GM18502 (cell line): ENCODE data around the gene CEP43.

Source experiments
- ATAC-seq: cut with Tn5 transposase; IDR thresholded peaks from one replicate; pipeline ENCODE4 v1.9.1; 2021; ENCODE audit warnings: mild to moderate bottlenecking; ENCODE audit not compliant: unreplicated experiment, poor library complexity

Gene CEP43

DNA sequence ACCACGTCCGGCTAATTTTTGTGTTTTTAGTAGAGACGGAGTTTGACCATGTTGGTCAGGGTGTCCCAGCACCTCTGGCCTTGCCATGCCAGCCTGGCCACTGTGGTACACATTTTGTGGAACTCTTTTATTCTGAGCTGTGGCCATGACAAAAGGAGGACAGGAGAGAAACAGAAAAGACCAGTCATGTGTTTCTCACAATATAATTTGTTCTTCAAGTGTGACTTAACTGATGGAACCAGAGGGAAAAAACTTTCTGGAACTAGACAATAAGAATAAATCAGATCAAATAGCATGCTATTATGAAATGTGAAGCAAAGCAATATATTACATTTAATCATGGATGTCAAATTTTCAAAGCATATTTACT lies 38.6 kb upstream of the CEP43 start:
- ATAC-seq = no peak

DNA sequence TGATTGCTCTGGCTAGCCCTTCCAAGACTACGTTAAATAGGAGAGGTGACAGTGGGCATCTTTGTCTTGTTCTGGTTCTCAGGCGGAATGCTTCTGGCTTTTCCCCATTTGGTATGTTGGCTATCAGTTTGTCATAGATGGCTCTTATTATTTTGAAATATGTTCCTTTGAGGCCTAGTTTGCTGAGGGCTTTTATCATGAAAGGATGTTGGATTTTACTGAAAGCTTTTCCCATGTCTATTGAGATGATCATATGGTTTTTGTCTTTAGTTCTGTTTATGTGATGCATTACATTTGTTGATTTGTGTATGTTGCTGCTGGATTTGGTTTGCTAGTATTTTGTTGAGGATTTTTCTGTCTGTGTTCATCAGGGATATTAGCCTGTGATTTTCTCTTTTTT lies 32.9 kb upstream of the CEP43 start:
- ATAC-seq = no peak

DNA sequence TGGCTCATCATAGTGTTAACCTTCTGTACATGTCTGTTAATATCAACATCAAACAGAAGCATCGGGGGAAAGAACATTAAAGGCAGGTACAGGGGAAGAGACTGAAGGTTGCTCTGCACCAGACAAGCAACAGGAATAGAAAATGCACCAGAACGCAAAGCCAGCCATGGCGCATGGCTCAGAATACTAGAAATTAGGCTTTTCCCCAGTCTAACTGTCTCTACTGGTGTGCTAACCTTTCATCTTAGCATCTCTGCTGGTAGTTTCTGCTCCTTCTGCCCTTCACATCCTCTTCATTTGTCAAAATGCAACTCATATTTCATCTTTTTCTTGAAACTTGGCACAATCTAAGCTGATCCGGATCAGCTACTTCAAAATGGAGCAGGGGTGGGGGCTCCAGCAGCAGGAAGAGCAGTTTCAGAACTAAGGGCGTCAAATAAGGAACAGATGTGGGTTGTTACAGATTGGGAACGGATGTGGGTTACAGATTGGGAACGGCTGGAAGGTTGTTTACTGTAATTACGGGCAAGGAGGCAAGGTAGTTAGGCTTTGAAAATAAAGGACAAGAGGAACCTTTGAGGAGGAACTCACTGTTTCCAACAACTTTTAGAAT lies 29.7 kb upstream of the CEP43 start:
- ATAC-seq = no peak

DNA sequence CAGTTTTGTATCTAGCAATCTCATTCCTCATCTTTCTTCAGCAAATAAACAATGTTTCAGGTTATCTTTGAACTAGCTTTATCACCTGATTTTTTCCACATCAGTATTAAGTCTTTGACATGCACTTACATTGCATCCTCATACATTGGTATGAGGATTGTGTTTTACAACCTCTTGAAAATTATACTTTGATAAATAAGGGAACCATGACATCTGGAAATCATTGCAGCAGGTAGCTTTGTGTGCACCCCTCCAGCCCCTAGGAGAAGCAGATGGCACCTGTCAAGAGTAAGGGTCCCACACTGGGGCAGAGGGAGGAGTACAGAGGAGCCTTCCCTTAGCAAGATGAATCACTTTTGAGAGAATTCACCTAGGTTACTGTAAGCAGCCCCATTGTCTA lies 29.1 kb upstream of the CEP43 start:
- ATAC-seq = no peak

DNA sequence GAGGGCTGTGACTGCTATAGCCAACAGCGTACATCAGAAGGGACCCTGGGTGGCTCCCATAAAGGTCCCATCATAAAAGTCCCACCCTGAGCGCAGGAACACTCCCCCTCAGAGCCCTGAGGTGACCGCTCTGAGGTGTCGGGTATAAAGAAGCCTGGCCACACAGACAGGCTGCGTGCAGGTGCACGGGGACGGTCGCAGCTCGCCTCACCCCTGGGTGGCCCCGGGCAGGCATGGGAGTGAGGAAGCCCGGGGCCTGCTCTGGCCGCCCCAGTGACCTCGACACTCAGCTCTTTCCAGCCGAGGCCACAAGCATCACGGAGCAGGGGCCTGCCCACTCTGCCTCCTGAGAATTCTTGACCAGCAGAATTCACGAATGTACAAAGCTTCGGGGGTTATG lies 28.4 kb upstream of the CEP43 start:
- no peak for ATAC-seq

DNA sequence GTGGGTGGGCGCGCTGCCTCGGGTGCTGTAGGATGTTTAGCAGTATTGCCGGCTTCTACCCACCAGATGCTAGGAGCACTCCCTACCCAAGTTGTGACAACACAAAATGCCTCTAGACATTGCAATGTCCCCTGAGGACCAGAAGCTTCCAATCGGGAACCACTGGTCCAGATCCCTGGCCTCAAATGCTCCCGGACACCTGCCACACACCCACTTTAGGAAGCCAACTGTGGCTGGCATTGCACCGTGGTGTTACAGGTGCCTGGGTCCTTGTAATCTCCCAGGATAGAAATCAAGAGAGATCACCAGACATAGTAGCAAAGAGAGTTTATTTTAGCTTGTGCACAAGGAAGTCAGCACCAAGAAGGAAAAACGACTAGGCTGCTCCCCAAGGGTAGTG lies 27.9 kb upstream of the CEP43 start:
- ATAC-seq = no peak

DNA sequence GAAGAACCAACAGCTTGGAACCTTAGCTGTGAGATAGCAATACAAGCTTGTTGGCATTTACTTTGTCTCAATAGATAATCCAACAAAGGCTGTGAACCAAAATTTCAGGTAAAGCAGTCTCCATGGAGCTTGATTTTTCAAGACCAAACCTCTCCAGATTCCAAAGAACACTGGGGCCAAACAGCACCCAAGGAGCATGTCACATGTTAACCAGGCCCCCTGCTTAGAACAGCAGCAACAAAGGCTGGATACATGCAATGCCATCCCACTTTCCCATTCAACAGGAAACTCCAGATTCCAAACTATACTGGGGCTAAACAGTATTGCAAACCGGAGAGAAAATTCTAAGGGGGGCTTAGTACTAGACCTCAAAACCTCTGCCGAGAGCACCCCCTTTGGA lies 27.1 kb upstream of the CEP43 start:
- no peak for ATAC-seq

DNA sequence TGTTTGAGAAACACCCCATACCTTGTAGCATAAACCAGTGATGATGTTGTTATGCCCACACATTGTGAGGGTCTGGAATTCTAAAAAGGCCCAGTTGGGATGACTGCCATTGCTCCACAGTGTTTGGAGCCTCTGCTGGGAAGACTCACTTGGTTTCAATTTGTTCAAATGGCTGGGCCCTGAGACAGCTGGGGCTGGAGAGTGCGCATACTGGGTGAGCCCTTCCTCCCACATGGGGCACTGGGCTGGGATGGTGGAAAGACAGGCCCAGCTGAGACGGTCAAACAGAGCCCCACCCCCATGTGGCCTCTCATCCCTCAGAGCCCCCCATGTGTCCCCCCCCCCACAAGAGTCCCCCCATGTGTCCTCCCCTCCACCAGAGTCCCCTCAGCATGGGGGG lies 22.6 kb upstream of the CEP43 start:
- no peak for ATAC-seq

DNA sequence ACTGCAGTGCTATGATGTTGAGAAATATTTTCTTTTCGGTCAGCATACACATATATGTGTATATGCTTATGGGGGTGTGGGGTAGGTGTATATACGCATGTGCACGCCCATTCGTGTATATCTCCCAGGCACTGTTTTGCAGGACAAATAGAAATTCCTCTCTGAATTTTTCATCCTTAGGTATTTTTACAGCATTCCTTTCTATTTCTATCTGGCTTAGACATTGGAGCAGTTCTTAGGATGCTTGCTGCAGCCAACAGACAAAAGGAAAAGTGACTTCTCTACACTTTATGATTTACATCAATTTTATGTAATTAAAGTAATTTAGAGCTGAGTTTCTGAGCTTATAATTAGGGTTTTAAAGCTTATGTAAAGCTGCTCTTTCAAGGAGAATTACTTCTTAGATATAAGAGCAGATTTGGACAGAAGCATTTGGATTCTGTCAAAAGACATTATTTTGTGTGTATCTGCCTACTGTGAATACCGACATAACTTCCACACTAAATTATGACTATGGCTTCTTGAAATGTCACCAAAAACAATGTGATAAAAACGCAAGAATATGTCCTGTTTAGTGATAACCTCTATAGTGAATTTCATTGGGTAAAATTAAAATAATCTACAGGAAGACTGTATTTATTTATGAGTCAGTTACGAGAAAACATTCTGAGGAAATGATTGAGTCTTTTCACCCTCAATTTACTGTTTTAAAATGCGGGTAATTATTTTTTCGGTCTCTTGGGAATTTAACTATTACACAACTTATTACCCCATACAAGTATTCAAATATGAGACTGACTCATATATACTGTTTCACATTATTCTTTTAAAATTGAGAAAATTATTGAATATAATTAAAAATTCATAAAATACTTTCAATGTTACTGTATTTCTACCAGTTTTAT lies 21.3 kb upstream of the CEP43 start:
- no peak for ATAC-seq

DNA sequence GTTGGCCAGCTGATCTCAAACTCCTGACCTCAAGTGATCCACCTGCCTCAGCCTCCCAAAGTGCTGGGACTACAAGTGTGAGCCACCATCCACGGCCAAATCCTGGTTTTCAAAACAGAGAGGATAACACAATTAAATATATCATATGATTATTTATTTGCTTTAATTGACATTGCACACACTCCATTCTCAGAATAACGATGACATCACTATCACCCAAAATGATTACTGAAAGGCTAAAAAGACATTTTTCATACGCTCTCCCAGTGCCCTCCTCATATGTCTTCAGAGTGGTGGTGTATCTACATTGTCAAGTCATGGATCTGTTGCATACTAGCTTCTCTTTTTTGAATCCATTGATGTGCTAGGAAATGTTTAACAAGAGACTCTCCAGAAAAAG lies 18.5 kb upstream of the CEP43 start:
- no peak for ATAC-seq

DNA sequence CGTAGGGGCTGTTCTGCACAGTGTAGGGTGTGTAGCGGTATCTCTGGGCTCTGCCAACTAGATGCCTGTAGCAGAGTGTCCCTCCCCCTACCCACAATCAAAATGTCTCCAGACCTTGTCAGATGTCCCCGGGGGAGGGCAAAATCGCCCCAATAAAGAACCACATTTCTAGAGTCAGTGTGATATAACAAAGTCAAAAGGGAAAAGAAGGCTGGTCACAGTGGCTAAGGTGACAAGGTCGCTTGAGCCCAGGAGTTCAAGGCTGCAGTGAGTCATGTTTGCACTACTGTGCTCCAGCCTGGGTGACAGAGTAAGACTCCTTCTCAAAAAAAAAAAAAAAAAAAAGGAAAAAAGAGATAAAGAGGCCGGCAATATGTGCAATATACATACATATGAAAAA lies 11.7 kb upstream of the CEP43 start:
- ATAC-seq = no peak

DNA sequence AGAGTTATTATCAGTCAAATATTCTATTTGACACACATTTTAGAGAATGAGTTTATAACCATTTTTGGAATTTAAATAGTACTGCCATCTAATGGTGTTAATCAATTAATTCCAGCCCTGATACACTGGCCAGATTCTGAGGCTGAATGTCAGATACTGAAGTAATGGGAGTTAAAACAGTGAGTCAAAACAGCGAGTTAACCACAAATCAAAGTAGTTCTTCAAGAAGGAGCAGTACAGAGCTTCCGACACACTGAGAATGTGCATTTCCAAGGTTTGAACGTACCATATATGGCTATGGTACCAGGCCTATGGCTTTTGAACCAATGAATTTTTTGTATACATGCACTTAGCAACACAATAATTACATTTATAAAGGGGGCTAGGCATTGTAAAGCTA lies 11.3 kb upstream of the CEP43 start:
- no peak for ATAC-seq

DNA sequence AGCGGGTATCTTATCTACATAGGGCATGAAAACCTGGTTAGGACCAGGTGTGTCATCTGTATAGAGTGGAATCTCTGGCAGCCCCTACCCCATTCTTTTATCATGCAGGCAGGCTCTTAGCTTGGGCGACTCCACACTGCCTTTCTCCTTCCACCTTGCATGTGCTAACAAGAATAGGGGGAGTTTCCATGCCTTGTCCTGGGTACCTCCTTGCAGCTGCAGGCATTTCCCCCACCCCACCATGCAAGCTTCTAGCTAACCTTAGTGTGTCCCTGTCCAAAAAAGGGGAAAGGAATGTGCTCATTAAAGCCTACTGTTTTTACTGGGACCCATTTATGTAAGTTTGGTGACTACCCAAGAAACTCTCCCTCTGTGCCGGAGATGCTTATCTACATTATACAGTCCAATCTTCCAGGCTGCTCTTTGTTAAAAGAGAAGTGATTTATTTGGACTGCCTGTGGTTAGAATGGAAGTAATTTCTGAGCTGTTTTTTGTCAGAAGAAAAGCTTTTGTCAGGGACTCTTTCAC lies 10.5 kb upstream of the CEP43 start:
- ATAC-seq = no peak

DNA sequence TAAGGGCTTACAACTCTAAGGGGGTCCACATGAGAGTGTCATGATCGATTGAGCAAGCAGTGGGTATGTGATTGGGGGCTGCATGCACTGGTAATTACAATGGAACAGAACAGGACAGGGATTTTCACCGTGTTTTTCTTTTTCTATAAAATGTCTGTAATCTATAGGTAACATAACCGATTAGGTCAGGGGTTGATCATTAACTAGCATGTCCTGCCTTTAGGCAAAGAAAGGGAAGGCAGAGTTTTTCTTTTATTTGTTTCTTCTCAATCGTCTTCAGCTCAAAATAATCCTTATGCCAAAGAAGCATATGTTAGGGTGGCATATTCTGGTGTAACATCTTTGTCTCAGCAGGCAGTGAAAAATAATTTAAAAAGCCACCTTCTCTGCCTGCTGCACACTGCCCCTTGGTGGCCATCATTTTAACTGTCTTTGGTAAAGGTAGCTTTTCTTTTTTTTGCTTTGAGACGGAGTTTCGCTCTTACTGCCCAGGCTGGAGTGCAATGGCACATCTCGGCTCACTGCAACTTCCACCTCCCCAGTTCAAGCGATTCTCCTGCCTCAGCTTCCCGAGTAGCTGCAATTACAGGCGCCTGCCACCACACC lies 9.7 kb upstream of the CEP43 start:
- peak; percentile 84 for ATAC-seq

DNA sequence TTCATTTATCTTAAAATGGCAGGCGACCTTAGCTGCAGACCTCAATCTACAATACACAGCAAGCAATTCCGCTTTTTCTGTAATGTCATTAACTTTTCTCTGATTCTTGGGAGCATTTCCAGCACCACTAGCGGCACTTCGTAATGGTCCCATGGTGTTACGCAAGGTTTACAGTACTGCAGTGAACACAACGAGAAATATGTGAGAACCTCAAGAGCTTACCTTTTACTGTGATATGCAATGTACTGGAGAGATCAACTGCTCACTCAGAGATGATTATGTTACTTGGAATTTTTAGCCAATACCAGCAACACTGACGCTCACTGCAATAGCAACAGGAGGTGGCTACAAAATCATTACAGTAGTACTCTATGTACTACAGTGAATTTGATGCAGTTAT lies 2.8 kb upstream of the CEP43 start:
- no peak for ATAC-seq

DNA sequence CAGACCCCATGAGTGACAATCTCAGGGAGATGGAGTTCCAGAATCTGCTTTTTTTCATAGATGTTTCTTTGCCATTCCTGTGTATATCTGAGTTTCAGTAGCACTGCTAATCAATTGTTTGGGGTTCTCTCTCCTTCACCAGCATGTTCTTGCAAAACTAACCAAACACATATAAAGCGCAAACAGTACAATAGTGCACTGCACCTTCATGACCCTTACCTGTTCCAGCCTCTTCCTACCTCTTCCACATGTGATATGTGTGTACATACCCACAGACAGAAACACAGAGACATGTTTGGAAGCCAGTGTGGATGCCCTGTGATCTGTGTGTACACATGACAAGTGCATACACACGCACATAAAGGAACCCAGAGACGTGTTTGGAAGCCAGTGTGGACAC lies 1.8 kb upstream of the CEP43 start:
- ATAC-seq = no peak

DNA sequence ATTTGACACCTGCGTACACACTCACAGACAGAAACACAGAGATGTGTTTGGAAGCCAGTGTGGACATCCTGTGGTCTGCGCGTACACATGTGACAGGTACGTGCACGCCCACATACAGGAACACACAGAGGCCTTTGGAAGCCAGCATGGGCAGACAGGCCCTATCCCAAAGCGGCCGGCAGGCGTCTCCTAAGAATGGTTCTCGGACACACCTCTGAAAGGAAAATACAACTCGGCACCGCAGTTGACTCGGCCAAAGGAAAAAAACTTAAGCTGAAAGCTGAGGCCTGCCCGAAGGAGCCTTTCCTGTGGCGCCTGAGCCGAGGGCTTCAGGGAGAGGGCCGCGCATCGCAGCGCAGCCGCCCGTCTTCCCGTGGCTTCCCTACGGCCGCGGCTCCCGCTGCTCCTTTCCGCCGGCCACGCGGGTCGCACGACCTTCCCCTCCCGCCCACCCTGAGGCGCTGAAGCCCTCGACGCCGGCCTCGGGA lies 1.4 kb upstream of the CEP43 start:
- peak; percentile 38 for ATAC-seq

DNA sequence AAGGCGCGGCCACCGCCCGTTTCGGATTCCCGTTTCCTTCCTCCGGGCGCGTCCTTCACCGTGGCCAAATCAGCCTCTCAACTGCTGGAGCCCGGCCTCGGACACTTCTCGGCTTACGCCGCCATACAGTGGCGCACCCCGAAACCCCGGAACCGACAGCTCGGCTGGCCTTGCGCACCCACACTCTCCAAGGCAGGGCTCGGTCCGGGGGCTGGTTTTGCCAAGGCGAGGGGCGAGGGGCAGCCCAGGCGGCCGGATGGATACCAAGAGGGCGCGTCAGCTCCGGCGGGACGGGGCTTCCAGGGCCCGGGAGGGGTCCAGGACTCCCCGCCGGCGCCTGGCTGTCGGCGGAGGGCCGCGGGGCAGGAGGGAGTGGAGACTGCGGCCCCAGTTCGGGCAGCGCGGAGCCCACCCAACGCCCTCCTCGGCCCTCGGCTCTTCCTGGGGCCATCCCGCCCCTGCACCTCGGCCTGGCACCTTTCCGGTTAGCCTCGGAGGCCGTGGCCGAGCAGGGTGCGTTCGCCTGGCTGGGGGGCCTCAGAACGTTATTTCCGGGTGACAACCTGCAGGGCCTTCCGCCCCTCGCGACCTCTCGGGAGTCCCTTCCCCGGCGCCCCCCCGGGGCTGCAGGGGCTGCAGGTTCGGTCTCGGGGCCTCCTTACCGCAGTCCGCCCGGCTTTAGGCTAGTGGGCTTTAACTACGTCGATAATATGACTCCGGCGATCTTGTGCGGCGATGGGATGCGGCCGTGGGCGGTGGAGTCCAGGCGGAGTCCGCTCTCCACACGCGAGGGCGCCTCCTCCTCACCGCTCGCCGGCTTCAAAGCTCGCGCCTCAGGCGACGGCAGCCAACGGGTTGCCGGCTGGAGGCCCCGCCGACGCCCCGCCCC lies 697 bp upstream of the CEP43 start:
- peak; percentile 11 for ATAC-seq

DNA sequence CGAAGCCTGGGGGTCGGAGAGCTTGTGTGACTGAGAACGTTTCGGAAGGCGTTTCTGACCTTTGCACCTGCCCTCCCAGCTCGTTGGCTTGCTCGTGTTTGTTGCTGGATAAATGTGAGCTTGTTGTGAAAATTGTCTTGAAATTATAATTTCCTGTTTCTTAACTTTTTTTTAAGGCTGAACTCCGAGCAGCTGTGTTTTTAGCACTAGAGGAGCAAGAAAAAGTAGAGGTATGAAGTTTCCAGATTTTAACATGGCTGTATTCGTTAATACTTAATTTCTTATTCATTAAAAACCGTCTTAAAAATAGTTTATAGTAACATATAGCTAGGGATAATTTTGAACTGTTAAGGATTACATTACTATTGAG lies 672 bp downstream of the CEP43 start:
- no peak for ATAC-seq

DNA sequence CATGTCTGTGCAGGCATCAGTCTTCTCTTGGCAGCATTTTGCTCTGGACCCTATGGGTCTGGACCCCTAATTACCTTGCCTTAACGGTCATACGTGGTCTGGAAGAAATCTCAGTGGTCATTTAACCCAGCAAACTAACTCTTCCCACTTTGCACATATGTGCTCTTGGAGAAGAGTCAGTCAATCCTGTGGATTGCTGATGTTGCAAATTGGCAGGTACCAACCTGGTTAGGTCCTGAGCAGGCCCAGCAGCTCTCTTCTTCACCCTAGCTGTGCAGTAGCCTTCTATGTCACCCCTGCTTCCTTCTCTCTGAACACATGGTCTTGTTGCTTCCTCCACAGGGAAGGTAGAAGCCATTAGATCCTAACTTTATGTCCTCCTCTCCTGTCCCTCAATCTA lies 1.6 kb downstream of the CEP43 start:
- ATAC-seq = no peak
